HL-60 (cell line): ENCODE results near the gene IHH.

ENCODE experiments used
- DNase-seq, 2 experiments: peaks; one replicate each; pipeline ENCODE4 v3.0.0-alpha.2; 2010 to 2020; ENCODE audit warnings: low read depth in 1 of 2, low spot score in 1 of 2
- H3K27ac ChIP-seq: fragments of 250-450 bp; sonication (Bioruptor Pico); replicated peaks from 2 replicates; pipeline ENCODE4 v1.5.1; 2020; ENCODE audit warnings: mild to moderate bottlenecking, moderate library complexity
- H3K27me3 ChIP-seq: fragments of 250-450 bp; sonication (Bioruptor Pico); 2 replicates; pipeline ENCODE4 v1.5.1; 2021; ENCODE audit warnings: mild to moderate bottlenecking, moderate library complexity; ENCODE audit not compliant: insufficient read depth, poor library complexity, severe bottlenecking
- H3K4me3 ChIP-seq: replicated peaks from 2 replicates; pipeline ENCODE4 v1.5.1; 2011; ENCODE audit warnings: mild to moderate bottlenecking, control low read depth, low read length; ENCODE audit not compliant: insufficient read depth
- GABPA ChIP-seq: IDR thresholded peaks from 2 replicates; pipeline ENCODE4 v1.6.1; 2012; ENCODE audit warnings: low read depth
- POLR2AphosphoS5 ChIP-seq: IDR thresholded peaks from 2 replicates; pipeline ENCODE4 v1.6.1; 2012; ENCODE audit warnings: low read depth
- SPI1 ChIP-seq: IDR thresholded peaks from 2 replicates; pipeline ENCODE4 v1.6.1; 2012; ENCODE audit warnings: low read depth, mild to moderate bottlenecking, borderline replicate concordance
- TF ChIP-seq, protein P1 (sequence below): IDR thresholded peaks from 2 replicates; pipeline ENCODE4 v1.6.1; 2012; ENCODE audit warnings: low read depth; ENCODE audit not compliant: insufficient replicate concordance
- TF ChIP-seq, protein P2 (sequence below): IDR thresholded peaks from one replicate; pipeline ENCODE4 v1.5.1; 2011; ENCODE audit warnings: low read length, control low read depth, inconsistent platforms; ENCODE audit not compliant: insufficient read depth

IHH gene

DNA sequence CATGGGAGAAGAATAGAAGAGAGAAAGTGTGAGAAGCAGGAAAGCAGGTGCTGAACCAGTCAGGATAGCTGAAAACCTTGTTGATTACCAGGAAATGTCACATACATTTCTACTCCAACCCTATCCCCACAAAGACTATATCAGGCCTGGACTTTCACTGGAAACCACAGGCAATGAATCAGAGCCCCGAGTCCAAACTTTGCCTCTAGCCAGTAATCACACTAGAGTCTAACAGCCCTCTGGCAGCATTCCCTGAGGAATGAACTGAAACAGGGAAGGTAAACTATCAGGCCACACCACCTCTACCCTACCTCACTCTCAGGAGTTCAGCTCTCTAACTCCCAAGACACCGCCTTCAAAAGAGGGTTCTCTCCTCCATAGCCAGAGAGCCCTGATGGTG is 18.7 kb upstream of the IHH start:
- Histone ChIP-seq H3K27ac (no peak overlapping the region), H3K4me3 (no peak overlapping the region), H3K27me3 (no peaks in the 10 kb centered on the region)
- TF ChIP-seq, protein P1, sequence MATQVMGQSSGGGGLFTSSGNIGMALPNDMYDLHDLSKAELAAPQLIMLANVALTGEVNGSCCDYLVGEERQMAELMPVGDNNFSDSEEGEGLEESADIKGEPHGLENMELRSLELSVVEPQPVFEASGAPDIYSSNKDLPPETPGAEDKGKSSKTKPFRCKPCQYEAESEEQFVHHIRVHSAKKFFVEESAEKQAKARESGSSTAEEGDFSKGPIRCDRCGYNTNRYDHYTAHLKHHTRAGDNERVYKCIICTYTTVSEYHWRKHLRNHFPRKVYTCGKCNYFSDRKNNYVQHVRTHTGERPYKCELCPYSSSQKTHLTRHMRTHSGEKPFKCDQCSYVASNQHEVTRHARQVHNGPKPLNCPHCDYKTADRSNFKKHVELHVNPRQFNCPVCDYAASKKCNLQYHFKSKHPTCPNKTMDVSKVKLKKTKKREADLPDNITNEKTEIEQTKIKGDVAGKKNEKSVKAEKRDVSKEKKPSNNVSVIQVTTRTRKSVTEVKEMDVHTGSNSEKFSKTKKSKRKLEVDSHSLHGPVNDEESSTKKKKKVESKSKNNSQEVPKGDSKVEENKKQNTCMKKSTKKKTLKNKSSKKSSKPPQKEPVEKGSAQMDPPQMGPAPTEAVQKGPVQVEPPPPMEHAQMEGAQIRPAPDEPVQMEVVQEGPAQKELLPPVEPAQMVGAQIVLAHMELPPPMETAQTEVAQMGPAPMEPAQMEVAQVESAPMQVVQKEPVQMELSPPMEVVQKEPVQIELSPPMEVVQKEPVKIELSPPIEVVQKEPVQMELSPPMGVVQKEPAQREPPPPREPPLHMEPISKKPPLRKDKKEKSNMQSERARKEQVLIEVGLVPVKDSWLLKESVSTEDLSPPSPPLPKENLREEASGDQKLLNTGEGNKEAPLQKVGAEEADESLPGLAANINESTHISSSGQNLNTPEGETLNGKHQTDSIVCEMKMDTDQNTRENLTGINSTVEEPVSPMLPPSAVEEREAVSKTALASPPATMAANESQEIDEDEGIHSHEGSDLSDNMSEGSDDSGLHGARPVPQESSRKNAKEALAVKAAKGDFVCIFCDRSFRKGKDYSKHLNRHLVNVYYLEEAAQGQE: no peak
- DNase-seq: no peak

DNA sequence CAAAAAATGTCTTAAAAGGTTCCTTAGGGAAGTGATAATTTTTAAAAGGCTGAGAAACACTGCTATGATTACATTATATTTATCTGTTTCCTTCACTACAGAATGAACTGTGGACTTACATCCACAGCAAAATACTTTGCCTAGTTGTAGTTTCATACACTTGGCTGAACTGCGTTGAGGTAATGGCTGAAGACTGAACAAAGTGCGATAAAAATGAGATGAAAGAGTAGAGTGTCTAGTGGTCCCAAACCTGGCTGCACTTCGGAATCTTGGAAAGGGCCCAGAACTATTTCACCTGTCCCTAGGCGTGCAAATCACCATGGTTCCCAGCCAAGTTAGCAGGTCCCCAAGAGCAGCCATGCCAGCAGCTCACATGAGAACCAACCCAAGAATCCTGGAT is 18.2 kb upstream of the IHH start:
- no peak overlapping the region for H3K27ac ChIP-seq
- TF ChIP-seq POLR2AphosphoS5: no peak
- no peak for DNase-seq
- H3K4me3 ChIP-seq: no peak overlapping the region
- H3K27me3 ChIP-seq: no peaks in the 10 kb centered on the region

DNA sequence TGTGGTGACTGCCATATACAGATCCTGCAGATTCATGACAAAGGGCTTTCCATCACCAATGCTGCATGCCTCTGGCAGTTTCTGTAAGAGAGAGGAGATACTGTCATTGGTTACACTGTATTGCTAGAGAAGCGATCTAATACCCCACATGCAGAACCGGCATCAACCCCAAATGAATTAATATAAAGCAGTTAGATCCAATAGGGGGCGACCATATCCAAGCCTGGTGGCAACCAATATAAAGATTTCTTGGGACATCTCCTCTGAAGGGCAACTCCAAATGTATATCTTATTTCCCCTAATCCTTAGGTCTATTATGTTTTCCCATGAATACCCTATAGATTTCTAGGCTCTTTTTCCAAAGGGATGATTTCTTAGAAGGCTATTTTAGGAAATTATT is 17.4 kb upstream of the IHH start:
- no peak for DNase-seq
- TF ChIP-seq GABPA (no peak), POLR2AphosphoS5 (no peak), SPI1 (no peak)
- TF ChIP-seq, protein P2, sequence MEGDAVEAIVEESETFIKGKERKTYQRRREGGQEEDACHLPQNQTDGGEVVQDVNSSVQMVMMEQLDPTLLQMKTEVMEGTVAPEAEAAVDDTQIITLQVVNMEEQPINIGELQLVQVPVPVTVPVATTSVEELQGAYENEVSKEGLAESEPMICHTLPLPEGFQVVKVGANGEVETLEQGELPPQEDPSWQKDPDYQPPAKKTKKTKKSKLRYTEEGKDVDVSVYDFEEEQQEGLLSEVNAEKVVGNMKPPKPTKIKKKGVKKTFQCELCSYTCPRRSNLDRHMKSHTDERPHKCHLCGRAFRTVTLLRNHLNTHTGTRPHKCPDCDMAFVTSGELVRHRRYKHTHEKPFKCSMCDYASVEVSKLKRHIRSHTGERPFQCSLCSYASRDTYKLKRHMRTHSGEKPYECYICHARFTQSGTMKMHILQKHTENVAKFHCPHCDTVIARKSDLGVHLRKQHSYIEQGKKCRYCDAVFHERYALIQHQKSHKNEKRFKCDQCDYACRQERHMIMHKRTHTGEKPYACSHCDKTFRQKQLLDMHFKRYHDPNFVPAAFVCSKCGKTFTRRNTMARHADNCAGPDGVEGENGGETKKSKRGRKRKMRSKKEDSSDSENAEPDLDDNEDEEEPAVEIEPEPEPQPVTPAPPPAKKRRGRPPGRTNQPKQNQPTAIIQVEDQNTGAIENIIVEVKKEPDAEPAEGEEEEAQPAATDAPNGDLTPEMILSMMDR: no peak
- TF ChIP-seq, protein P1: no peak

DNA sequence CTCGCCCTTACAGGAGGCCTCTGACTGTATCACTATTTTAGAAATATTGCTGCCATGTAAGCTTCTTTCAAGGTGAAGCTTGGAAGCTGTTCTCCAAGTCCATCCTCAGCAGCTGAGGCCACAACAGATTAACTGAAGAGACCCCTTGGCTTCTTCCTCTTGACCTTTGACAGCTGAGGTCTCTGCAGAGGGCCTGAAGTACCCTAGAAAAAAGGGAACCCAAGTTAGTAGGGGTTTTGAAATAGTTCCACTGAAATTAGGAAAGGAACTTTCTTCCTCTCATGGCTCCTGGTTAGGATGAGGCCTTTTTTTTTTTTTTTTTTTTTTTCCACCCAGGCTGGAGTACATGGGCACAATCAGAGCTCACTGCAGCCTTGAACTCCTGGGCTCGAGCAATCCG is 15.5 kb upstream of the IHH start:
- TF ChIP-seq SPI1 (peak; percentile 94), GABPA (no peak), POLR2AphosphoS5 (peak; percentile 18; the same call in 1 of the 2 replicates)
- TF ChIP-seq, protein P1: no peak
- TF ChIP-seq, protein P2: no peak
- DNase-seq: peak in 1 of 2 experiments; percentile 80
- no peak overlapping the region for H3K4me3 ChIP-seq
- no peaks in the 10 kb centered on the region for H3K27me3 ChIP-seq
- H3K27ac ChIP-seq: peak overlapping the region; percentile 37

More for the DNA sequence above, 17.4 kb upstream of the IHH start:
- Histone ChIP-seq H3K27me3 (no peaks in the 10 kb centered on the region), H3K27ac (no peak overlapping the region), H3K4me3 (no peak overlapping the region)
